Measurements from ENCODE around the gene NGEF.
A peak's percentile ranks its signal among the peaks of the same experiment; 100 is the strongest.

Gene NGEF

DNA sequence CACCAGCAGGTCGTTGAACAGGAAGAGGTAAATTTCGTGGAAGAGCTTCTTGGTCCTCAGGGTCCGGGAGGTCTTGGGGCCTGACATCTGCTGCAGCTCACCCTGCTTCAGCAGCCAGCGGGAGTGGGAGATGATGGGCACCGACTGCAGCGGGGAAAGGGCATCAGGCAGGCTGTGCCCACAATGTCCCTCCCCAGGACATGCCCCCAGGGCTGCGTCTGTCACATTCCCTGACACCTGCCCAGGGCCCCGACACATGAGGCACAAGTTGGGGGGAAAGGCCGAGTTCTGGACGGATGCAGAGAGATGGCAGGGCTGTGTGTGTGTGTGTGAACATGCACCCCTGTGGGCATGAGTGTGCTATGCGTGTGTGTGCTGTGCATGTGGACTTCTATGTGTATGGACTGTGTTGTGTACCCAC is 129.0 kb downstream of the NGEF start:
- DNase-seq (ENCODE audit: low spot score) = no peak

DNA sequence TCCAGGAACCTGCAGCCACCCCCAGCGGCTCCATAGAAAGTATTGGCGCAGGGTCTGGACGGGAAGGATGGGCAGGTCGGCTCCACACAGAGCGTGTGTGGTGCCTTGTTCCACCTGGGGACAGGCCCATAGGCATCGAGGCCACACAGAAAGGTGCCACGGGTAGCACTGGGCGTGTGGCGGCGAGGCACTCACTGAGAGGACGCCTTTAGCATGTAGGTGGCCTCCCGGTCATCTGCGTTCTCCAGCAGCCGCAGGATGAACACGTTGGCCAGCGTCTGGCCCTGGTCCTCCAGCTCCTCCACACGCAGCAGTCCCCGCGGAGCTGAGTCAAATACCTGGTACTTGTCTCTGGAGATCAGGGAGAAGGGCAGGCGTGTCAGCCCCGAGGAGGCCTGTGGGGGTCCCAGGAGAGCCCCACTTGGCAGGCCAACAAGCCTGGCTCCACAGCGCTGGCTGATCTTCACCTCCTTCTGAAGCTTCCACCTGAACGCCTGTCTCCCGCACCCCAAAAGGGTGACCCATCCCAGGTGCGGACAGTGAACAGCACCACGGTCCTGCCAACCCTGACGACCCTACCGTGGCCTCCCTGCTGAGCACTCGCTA is 129.8 kb downstream of the NGEF start:
- DNase-seq (ENCODE audit: low spot score) = no peak

DNA sequence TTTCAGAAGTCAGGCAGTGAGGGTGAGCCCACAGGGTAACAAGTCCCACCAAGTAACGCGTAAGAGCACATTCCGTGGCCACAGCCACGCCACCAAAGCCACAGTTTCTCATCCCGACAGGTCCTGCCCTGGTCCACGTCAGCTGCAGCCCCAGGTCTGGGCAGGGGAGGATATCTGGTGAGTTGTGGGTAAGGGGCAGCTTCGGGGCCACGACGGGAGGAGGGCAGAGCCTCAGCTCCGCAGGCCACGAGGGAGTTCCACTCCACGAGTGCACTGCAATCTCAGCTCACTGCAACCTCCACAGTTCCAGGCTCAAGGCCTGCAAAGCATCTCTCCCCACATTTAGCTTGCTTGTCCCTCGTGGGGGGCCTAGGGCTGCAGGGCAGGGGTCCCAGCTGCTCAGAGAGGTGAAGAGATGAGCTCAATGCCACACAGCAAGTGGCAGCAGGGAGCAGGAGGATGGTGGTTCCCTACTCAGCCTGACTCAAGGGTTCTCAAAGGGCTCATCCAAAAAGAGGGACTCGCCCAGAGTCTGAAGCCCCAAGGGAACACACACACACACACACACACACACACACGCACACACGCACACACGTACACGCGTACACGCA is 130.4 kb downstream of the NGEF start:
- no peak for DNase-seq (ENCODE audit: low spot score)

DNA sequence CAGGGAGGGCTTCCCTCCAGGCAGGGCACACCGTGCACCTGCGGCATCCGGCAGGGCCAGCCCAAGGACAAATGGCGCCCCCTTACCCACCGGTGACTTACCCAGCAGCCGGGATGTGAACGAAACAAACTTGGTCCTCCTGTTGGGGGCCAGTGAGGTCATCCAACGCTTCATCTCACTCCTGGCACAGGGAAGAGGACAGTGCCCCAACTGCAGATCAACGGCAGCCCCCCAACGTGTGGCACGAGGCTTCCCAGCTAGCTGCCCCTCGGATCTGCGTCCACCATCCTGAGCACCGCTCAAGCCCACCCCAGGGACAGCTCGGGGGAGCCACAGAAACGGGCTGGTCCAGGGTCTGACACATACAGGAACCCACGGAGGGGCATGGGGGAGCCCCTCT is 131.0 kb downstream of the NGEF start:
- DNase-seq (ENCODE audit: low spot score) = no peak

DNA sequence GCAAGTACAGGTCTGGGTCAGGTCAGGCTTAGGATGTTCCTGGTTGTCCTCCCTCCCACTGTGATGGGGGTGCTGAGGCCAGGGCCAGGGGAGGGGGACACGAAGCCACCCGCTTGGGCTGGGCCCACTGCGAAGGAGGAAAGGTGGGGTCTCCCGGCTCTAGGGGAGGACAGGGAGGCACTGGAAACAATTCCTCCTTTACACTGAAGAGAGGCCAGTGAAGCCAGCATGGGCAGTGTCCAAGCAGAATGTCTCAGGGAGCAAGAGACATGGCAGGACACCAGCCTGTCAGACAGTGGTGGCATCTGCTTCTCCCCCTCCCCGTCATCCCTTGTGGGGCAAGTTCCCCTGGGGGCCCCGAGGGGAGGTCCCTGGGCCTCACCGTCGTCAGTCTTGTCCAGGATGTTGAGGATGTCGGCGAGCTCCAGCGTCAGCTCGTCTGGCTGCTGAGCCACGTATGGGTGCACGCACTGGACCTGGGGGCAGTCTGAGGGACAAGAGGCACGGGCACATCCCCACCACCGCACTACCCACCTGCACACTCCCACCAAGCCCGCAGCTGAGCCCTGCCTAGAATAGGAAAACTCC is 132.2 kb downstream of the NGEF start:
- DNase-seq (ENCODE audit: low spot score) = no peak

DNA sequence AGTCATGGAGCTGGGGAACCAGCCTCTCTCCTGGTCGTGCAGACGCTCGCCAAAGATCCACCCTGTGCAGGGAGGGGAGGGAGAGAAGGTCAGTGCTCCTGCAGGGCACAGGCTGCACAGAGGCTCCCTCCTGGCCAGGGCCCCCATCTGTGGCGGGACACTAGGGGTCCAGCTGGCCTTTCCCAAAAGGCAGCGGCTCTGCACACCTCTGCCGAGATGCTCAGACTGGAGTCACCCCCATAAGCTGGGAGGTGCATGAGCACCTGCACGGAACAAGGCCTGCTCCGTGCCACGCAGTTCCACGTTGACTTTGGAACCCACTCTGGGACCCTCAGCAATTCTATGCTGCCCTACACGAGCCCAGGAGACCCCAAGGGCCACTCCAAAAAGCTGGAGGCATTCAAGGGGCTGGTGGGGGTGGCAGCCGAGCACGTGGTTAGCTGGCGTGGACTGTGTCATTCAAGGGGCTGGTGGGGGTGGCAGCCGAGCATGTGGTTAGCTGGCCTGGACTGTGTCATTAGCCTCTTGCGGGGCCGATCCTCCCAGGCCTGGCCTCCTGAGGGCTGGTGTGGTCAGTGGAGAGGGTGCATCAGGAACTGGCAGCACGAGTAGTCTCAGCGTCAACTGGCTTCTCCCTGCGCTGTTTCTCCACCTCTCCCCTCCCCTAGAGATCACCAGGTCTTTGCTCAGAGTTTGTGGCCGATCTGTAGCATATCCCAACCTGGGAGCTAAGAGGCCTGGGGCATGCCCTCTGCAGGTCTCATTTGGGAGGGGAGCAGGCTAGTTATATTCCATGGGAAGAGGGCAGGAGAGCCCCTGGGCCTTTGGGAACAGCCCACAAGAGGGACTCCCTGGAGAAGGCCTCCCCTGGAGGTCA is 133.2 kb downstream of the NGEF start:
- no peak for DNase-seq (ENCODE audit: low spot score)

DNA sequence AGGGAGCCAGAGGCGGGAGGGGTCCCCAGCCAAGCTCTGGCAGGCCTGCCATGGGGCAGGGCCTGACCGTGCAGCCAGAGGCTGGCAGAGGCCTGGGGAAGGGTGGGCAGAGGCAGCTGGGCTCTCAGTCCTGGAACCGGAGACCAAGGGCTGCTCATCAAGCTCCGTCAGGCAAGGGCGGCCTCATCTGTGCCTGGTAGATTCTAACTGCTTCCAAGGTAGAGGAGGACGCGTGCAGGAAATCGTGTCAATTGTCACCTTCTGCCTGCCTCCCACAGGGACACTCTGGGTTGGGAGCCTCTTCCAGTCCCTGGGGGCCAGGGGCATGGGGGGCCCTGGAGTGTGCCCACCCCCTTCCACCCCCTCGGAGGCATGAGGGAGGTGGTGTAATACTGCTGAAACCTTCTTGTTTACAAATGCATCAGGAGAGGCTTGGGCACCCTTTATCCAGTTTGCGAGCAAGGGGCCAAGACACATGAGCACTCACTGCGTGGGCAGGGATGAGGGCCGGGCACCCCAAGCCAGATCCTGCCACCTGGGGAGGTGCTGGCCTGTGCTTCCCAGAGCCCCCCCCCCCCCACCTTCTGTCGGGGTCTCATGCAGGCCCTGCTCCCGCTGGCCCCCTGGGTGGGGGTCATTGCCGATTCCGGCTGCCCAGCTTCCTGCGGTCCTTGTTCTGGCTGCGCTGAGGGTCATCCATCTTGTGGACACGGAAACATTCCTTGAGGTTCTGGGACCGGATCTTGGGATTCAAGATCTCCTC is 134.0 kb downstream of the NGEF start:
- no peak for DNase-seq (ENCODE audit: low spot score)

DNA sequence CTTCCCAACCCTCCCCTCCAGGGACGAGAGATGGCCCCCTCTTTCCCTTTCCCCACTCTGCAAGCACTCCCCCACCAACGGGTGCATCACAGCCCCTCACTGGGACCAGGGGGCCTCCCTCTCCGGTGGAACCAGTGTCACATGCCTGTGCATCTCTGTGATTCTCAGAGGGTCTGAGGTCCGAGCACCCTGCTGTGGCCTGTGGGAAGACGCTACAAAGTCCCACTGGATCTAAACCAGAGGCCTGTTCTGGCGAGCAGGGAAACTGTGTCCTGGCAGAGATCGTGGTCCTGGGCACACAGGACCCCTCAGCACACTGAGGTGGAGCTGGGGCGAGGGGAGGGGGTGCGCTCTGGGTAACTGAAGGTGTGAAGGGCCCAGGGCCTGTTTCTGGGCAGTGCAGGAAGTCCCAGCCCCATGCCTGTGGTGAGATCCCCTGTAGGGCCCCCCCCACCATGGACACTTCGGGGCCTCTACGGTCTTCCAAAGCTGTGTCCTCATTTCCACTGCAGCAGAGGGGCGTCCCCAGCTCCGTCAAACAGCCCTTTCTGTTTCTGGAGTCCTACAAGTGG is 135.0 kb downstream of the NGEF start:
- DNase-seq (ENCODE audit: low spot score) = no peak

DNA sequence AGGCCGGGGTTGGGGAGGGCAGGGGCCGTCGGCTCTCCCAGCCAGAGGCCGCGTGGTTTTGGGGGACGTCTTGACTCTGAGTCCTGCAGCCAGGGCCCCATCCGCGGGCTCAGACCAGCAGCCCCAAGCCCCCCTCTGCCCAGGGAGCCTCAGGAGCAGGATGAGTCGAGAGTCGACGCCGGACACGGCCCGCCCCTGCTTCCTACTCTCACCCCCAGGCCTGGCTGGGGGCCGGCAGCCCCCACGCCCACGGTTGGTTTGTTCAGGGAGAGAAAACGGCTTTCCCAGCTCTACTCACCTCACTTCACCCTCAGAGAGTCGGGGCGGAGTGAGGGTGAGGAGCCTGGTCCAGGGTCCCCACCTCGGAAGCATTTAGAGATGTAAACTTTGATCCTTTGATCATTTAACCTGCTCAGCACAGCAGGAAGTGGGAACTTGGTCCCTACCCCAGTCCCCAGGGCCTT is 136.0 kb downstream of the NGEF start:
- no peak for DNase-seq (ENCODE audit: low spot score)

DNA sequence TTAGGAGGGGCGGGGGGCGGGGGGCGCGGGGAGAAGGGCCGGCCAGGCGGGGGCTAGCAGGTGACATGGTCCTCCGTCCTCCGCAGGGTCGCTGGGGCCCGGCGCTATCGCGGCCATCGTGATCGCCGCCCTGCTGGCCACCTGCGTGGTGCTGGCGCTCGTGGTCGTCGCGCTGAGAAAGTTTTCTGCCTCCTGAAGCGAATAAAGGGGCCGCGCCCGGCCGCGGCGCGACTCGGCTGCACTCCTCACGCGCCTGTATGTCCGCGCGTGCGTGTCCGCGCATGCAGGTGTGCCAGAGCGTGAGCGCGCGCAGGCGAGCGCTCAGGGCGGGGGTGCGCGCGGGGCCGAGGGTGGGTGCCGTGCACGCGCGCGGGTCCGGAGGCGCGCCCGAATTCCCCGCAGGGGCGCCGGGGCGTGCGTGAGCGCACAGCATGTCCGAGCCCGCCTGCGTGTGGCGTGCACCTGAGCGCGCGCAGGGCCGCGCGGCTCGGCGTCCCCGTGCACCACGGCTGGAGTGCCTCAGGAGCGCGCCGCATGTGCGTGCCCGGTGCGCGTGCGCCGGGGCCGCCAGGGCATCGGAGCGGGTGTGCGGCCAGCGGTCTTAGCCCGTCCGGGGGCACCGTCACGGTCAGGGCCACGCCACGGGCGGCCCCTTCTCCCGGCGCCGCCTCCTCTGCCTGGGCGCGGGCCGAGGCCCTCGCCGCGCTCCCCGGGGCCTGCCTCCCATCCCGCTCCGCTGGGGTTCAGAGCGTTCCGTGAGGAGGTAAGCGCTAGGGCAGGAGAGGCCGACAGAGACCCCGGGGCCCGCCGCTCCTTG is 136.7 kb downstream of the NGEF start:
- peak; percentile 65 for DNase-seq (ENCODE audit: low spot score)

DNA sequence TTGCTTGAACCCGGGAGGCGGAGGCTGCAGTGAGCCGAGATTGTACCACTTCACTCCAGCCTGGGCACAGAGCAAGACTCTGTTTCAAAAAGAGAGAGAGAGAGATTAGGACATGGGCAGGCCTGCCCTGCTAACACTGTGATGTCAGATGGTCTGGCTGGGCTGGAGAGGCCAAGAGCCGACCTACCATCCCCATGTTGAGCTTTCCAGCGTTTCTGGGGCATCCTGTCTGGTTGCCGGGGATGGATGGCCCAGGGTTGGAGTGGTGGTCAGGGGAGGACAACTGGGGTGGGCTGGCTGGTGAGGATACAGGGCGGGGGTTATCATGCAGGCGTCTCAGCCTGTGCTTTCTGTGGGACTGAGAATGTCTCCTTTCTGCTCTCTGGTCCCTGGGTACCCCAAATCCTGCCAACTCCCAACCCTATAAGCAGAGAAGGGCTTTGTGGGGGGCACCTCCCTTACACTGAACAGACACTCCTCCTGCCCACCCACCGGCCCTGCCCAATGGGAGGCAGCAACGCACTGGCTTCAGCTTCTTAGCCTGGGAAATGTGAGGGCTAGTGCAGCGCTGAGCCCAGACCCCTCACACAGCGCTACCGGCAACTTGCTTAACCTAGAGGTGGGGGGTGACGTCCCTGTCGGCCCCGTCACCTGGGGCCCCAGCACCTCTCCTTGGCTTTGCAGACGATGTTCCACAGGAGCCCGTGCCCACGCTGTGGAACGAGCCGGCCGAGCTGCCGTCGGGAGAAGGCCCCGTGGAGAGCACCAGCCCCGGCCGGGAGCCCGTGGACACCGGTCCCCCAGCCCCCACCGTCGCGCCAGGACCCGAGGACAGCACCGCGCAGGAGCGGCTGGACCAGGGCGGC is 137.6 kb downstream of the NGEF start:
- no peak for DNase-seq (ENCODE audit: low spot score)

DNA sequence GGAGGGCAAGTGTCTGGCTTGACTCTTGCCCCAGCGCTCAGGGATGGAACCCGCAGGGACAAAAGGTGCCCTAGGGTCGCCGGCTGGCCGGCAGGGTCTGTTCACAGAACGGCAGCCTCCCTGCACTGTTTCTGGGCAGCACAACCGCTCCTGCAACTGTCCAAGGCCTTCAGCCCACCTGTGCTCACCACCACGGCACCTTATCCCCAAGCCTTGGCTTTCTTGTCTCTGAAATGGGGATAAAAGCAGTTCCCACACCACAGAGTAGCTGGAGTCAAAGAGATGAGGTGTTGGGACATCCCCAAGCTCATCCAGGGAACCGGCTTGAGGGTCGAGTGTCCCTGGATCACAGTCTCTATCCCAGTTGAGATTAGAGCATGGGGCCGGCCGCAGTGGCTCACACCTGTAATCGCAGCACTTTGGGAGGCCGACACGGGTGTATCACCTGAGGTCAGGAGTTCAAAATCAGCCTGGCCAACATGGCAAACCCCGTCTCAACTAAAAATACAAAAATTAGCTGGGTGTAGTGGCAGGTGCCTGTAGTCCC is 138.3 kb downstream of the NGEF start:
- DNase-seq (ENCODE audit: low spot score) = no peak

DNA sequence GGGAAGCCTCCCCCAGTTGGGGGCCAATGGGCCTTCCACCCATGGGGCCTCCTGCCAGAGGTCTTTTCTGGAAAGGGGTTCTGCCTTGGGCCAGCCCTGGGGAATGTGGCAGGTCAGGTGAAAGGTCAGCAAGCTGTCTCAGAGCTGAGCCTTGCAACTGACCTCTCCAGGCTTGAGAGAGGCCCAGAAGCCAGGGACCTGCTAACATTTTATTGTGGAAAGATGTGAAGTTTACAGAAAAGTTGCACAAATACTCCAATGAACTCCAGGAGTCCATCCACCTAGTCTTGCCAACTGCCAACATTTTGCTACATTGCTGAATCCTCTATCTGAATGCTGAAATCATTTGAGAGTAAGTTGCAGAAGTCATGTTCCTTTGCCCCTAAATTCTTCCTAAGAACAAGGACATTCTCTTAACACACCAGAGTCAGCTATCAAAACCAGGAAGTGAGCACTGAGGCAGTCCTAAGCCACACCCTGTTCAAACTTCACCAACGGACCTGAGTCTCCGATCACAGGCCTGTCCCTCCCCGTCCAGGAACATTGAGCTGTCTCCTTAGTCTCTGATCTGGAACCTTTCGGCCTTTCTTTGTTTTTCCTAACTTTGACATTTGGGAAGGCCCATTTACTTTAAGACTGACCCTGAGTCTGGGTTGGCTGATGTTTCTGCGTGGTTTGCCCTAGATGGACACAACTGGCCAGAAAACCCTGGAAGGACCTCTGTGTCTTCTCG is 139.0 kb downstream of the NGEF start:
- DNase-seq (ENCODE audit: low spot score) = no peak

DNA sequence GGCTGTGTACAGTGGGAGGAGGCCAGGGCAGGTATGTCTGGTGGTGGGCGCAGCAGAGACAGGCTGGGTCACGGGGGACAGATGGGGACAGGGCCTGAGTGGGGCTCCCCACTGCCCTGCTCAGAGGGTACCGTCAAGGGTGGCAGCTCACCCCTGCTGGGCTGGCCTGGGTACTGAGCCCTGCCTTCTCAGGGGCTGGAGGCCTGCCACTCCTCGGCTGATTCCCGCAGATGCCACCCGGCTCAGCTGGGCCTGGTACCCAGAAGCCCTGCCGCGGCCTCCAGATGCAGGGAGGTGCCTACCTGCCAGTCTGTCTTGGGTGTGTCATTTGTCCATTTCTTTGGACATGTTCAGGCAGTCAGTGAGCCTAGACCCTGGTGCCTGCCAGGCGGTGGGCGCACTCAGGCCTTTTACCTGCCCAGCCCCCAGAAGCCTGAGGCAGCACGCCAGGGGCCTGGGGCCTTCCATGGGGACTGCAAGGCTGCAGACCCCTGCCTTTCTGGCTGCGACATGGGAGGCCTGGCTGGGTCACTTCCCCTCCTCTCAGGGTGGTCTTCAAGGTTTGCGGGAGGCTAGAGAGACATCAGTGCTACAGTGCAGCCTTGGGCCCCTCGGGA is 139.7 kb downstream of the NGEF start:
- no peak for DNase-seq (ENCODE audit: low spot score)

DNA sequence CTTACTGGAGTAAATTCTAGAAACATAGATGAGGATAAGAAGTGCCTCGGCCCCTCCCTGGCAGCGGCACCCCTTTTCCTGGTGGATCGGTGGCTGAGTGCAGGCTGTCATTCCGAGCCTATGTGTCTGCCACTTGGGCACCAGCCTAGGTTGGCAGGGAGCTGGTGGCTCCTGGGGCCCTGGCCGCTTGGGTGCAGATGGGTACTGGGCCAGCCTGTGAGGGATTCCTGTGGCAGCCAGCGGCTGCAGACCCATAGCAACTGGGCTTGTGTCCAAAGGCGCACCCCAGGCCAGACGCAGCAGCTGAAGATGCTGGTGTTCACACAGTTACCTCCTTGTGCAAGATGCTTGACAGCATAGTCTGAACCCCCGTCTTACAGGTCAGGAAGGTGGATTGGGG is 140.2 kb downstream of the NGEF start:
- peak; percentile 67 for DNase-seq (ENCODE audit: low spot score)

DNA sequence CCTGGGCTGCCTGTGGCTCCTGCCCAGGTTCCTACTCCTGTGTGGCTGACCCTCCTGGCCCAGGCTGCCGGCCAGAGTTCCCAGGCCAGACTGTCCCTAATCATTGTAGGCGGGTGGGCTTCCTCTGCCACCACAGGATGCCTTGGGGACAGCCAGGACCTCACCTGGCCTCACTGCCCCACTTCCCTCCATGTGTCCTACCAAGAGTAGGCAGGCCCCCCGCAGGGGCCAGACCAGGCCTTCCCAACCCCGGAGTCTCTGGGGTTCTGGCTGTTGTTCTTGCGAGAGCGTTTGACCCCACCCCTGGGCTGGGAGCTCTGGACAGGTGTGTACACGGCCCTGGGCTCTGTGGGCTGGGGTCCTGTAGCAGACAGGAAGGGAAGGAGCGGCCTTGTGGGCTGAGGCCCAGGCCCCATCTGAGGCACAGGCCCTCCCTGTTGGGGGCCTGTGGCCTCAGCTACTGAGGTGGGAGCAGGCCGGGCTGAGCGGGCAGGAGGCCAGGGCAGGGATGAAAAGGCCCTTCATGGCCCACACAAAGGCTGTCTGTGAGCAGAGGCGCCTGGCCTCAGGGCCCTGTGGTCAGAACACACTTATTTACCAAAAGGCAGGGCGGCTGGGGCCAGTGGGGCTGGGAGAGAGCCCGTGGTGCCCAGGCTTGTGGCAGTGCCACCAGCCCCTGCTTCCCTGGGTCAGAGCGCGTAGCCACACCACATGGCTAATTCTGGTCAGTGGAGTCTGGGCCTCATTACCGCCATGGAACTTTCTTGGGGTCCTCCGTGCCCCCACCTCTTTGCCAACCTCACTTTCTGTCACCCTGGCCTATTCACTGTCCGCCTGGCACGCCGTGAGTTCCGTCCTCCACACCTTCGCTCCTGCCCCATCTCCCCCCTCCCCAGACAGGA is 141.0 kb downstream of the NGEF start:
- DNase-seq (ENCODE audit: low spot score) = peak; percentile 95

DNA sequence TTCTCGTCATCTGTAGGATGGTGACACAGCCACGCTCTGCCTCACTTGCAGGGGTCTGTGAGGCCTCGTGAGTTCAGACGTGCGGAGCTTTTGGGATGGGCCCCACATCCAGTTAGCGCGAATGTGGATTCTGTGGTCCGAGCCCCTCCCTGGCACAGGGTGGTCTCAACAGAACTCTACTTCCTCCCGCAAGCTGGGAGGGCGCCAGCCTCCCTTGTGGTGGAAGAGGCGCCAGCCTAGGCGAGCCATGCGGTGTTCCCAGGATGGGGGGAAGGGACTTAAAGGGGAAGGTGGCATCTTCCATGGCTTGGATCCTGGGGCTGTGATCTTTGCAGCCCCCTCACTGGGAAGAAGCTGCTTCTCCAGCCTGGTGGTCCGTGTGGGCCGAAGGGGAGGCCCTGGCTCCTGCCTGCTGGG is 141.6 kb downstream of the NGEF start:
- no peak for DNase-seq (ENCODE audit: low spot score)
